ENCODE data around the gene SLC7A5. TPM values are rescaled to one million over a fixed set of nuclear protein-coding genes. Genes with fewer than 3 reads are reported as not detected.
"Not testable (repeated sequence)": the region's sequence is repeated elsewhere in the genome, so short reads cannot be mapped to it uniquely, and the experiment has no call there.

Gene SLC7A5
- total RNA-seq, 1 donor from 2014 or later, result 466 TPM

- Mint-ChIP-seq H3K36me3 (ENCODE audit: low read depth) (peaks cover 56% of the 10 kb centered on the region), H3K4me1 (ENCODE audit: low read depth) (peaks cover 51% of the 10 kb centered on the region), H3K27me3 (ENCODE audit: insufficient read depth) (peaks cover 1% of the 10 kb centered on the region), H3K9me3 (no peaks in the 10 kb centered on the region), H3K4me3 (peak overlapping the region; percentile 97), H3K27ac (peak overlapping the region; percentile 21)
- intact Hi-C loops (cut with micrococcal nuclease), result no loop called here
- DNase-seq (ENCODE audit: low spot score), result no peak
These were observed 4.8 kb downstream of the SLC7A5 start for GRCh38 chr16:87864331-87864989.

GRCh38 chr16:87863327-87863635 lies 6.0 kb downstream of the SLC7A5 start:
- DNase-seq (ENCODE audit: low spot score); intact Hi-C loops (cut with micrococcal nuclease); H3K27me3 Mint-ChIP-seq (ENCODE audit: insufficient read depth); H3K9me3 Mint-ChIP-seq: not testable (repeated sequence)
- Mint-ChIP-seq H3K27ac (peak overlapping the region; percentile 23), H3K36me3 (ENCODE audit: low read depth) (peaks cover 59% of the 10 kb centered on the region), H3K4me3 (peak overlapping the region; percentile 70), H3K4me1 (ENCODE audit: low read depth) (peaks cover 56% of the 10 kb centered on the region)

DNA sequence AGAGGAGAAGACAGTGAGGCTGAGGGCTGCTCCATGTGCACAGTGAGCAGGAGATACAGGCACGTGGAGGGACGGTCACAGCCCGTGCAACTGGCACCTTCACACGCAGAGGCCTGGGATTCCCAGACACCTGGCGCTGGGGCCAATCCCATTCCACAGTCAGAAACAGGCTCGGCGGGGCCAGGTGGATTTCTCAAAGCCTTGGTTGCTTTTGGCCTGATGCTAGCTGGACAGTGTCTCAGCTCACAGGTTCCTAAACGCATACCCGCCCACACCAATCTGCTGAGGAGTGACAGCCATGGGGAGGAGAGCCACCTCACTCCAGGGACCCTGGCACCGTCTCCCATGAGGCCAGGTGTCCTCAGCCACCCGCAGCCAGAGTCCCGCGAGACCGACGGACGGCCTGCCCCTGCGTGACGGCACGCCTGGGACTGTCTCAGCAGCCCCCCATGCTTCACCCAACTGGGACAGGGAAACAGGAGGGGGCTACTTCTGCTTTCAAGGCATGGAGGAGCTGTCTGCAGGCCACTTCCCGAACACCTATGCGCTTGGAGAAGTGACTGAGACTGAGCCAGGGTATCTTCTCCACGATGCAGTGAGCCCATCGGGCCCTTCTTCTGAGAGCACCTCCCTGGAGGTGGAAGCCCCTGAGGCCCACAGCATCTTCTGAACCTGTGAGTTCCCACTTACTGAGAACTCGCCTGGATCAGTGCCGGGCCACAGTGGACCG lies 6.5 kb downstream of the SLC7A5 start:
- H3K27me3 Mint-ChIP-seq (ENCODE audit: insufficient read depth); intact Hi-C loops (cut with micrococcal nuclease); DNase-seq (ENCODE audit: low spot score); H3K9me3 Mint-ChIP-seq: not testable (repeated sequence)
- peaks cover 57% of the 10 kb centered on the region for H3K4me1 Mint-ChIP-seq (ENCODE audit: low read depth)
- H3K27ac Mint-ChIP-seq, result peak overlapping the region; percentile 58
- H3K36me3 Mint-ChIP-seq (ENCODE audit: low read depth), result peaks cover 60% of the 10 kb centered on the region
- peak overlapping the region; percentile 70 for H3K4me3 Mint-ChIP-seq

DNA sequence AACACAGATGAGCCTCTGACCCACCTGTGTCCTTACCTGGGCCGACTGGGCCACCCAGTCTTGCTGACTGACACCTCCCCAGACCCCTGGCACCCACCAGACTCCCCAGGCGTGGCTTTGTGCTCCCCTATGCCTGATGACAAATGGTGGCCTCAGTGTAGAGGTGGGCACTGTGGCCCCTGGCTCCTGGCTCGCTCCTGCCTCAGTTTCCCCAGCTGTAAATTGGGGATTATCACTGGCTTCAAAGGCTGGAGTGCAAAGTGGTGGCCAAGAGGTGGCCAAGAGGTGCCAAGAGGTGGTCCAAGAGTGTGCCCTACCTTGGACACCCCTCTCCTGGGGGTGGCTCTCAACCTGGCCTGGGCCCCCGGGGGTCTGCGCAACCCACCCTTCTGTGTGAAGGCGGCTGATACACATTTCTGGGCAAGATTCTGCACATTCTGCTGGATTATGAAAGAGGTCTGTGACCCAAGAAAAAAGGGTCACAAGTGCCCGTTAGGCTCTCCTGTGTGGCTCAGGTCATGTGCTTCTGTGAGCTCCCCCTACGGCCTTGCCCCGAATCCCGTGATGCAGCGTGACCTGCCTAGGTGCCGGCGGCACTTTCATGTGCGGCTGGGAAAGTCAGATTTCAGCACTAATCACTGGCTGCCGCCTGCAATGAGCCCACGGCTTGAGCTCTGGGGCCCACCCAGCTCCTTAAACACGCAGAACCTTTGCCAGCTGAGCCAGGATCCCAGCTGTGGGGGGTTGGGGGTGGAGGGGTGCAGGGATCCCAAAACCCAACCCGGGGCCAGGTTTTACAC lies 7.8 kb downstream of the SLC7A5 start:
- H3K36me3 Mint-ChIP-seq (ENCODE audit: low read depth), result peaks cover 60% of the 10 kb centered on the region
- H3K4me3 Mint-ChIP-seq, result peak overlapping the region; percentile 62
- H3K27me3 Mint-ChIP-seq (ENCODE audit: insufficient read depth); DNase-seq (ENCODE audit: low spot score); H3K9me3 Mint-ChIP-seq; intact Hi-C loops (cut with micrococcal nuclease); H3K27ac Mint-ChIP-seq: not testable (repeated sequence)
- H3K4me1 Mint-ChIP-seq (ENCODE audit: low read depth), result peaks cover 70% of the 10 kb centered on the region

GRCh38 chr16:87860553-87861299 lies 8.6 kb downstream of the SLC7A5 start:
- Mint-ChIP-seq H3K27me3 (ENCODE audit: insufficient read depth) (no peaks in the 10 kb centered on the region), H3K9me3 (no peaks in the 10 kb centered on the region), H3K4me3 (peak overlapping the region; percentile 61), H3K4me1 (ENCODE audit: low read depth) (peaks cover 69% of the 10 kb centered on the region), H3K36me3 (ENCODE audit: low read depth) (peaks cover 54% of the 10 kb centered on the region), H3K27ac (peak overlapping the region; percentile 86)
- no peak for DNase-seq (ENCODE audit: low spot score)
- intact Hi-C loops (cut with micrococcal nuclease), result no loop called here

- Mint-ChIP-seq H3K36me3 (ENCODE audit: low read depth) (peaks cover 50% of the 10 kb centered on the region), H3K4me1 (ENCODE audit: low read depth) (peaks cover 70% of the 10 kb centered on the region), H3K4me3 (peak overlapping the region; percentile 69), H3K27ac (peak overlapping the region; percentile 49)
- DNase-seq (ENCODE audit: low spot score); intact Hi-C loops (cut with micrococcal nuclease); H3K9me3 Mint-ChIP-seq; H3K27me3 Mint-ChIP-seq (ENCODE audit: insufficient read depth): not testable (repeated sequence)
These were observed 10.9 kb downstream of the SLC7A5 start for GRCh38 chr16:87858151-87858993.

DNA sequence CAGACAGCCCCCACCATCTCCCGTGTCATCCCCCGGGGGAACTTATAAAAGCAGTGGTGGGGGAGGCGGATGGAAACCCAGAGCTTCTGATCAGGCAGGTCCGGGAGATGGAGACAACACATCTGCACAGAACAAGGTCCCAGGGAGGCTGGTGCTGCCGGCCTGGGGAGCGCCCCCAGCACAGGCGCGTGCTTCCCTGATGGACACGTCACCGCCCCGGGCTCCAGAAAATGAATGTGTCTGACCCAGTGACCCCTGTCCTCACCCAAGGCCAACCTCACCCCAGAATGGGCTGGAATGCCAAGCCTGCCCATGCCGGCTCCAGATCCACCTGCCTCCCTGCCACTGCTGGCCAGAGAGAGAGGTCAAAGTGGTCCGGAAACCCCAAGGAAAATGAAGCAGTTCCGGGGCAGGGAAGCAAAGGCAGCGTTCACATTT lies 12.5 kb downstream of the SLC7A5 start:
- intact Hi-C loops (cut with micrococcal nuclease), result loop anchor here (1.0 kb wide), 1 partner anchor 8 kb away; no protein-coding TSS in a partner anchor
- DNase-seq (ENCODE audit: low spot score), result no peak
- H3K27ac Mint-ChIP-seq, result peak overlapping the region; percentile 80
- no peaks in the 10 kb centered on the region for H3K27me3 Mint-ChIP-seq (ENCODE audit: insufficient read depth)
- H3K4me1 Mint-ChIP-seq (ENCODE audit: low read depth), result peaks cover 74% of the 10 kb centered on the region
- H3K4me3 Mint-ChIP-seq, result peak overlapping the region; percentile 73
- peaks cover 55% of the 10 kb centered on the region for H3K36me3 Mint-ChIP-seq (ENCODE audit: low read depth)
- H3K9me3 Mint-ChIP-seq, result no peaks in the 10 kb centered on the region

GRCh38 chr16:87855852-87856715 lies 13.2 kb downstream of the SLC7A5 start:
- DNase-seq (ENCODE audit: low spot score), result peak; percentile 43
- Mint-ChIP-seq H3K27ac (peak overlapping the region; percentile 80), H3K27me3 (ENCODE audit: insufficient read depth) (no peaks in the 10 kb centered on the region), H3K4me3 (peak overlapping the region; percentile 73), H3K4me1 (ENCODE audit: low read depth) (peaks cover 70% of the 10 kb centered on the region), H3K9me3 (no peaks in the 10 kb centered on the region), H3K36me3 (ENCODE audit: low read depth) (peaks cover 53% of the 10 kb centered on the region)
- intact Hi-C loops (cut with micrococcal nuclease), result loop anchor here (1.0 kb wide), 1 partner anchor 9 kb away; no protein-coding TSS in a partner anchor

- no peaks in the 10 kb centered on the region for H3K27me3 Mint-ChIP-seq (ENCODE audit: insufficient read depth)
- peak overlapping the region; percentile 52 for H3K27ac Mint-ChIP-seq
- H3K4me1 Mint-ChIP-seq (ENCODE audit: low read depth), result peaks cover 66% of the 10 kb centered on the region
- peaks cover 55% of the 10 kb centered on the region for H3K36me3 Mint-ChIP-seq (ENCODE audit: low read depth)
- DNase-seq (ENCODE audit: low spot score), result no peak
- peak overlapping the region; percentile 60 for H3K4me3 Mint-ChIP-seq
- intact Hi-C loops (cut with micrococcal nuclease), result no loop called here
- H3K9me3 Mint-ChIP-seq, result no peaks in the 10 kb centered on the region
These were observed 14.2 kb downstream of the SLC7A5 start for GRCh38 chr16:87854907-87855683.

DNA sequence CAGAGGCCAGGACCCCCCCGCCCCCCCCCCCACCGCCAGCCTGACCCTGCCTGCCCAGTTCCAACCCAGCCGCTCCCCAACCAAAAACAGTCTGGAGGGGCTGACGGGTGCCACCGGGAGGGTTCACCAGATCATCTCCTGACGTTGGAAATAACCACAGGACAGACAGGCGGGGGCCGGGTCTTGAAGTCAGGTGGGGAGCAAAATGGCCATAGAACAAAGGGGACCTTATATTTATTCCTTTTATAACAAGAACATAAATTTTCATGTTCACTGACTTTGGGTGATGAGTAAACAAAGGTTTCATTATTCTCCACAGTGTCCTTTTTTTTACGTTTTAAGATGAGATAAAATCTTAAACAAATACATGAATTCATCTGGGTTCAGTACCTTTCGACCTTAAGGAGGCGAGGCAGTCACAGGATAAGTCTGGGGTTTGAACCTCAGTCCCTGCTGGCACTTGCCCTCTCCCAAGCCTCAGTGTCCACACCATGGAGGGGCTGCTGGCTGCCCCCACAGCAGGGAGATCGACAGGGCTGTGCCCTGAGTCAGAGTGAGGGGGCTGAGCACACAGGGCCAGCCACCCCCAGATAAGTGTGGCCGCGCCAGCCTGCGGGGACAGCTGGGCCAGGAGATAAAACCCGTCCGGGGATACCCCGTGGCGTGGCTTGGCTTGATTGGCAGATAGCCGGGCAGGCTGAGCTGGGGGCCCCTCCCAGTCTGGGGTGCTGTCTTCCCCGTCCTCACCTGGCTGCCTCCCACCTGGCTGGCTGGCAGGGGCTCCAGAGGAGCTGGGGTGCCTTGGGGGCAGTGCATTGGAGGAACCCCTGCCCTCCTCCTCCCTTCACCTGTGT lies 15.0 kb downstream of the SLC7A5 start:
- H3K27me3 Mint-ChIP-seq (ENCODE audit: insufficient read depth), result no peaks in the 10 kb centered on the region
- peaks cover 59% of the 10 kb centered on the region for H3K36me3 Mint-ChIP-seq (ENCODE audit: low read depth)
- H3K4me3 Mint-ChIP-seq, result peak overlapping the region; percentile 63
- DNase-seq (ENCODE audit: low spot score), result no peak
- intact Hi-C loops (cut with micrococcal nuclease), result no loop called here
- no peaks in the 10 kb centered on the region for H3K9me3 Mint-ChIP-seq
- peaks cover 61% of the 10 kb centered on the region for H3K4me1 Mint-ChIP-seq (ENCODE audit: low read depth)
- peak overlapping the region; percentile 80 for H3K27ac Mint-ChIP-seq

Data from activated T-helper 1 cell treated with anti-CD3 and anti-CD28 coated beads, Interleukin-12 subunit alpha, Interleukin-12 subunit beta, Interleukin-2, Interleukin-4 antibody, amounts not matched to agents 30 ng/mL and 10 ng/mL and 1 ng/mL, durations not matched to agents 14 hours and 24 hours and 36 hours (primary cell).